Neuronal stem cell (in vitro differentiated cells): Measurements from ENCODE around the gene KCNIP2.
A peak's percentile ranks its signal among the peaks of the same experiment; 100 is the strongest.

Experiments
- DNase-seq: peaks from one replicate; pipeline ENCODE4 v3.0.0-alpha.2; 2013; ENCODE audit warnings: low spot score
- H2AFZ ChIP-seq: one replicate; pipeline ENCODE4 v1.6.1; 2013; ENCODE audit warnings: mild to moderate bottlenecking, low read length, inconsistent platforms
- H2AK5ac ChIP-seq: 2 replicates; pipeline ENCODE4 v1.6.1; 2013; ENCODE audit warnings: low read depth, mild to moderate bottlenecking, inconsistent platforms, low read length, moderate library complexity, mixed read lengths
- H2BK120ac ChIP-seq: 2 replicates; pipeline ENCODE4 v1.6.1; 2013; ENCODE audit warnings: low read depth, mild to moderate bottlenecking, inconsistent platforms, low read length, moderate library complexity, mixed read lengths
- H2BK12ac ChIP-seq: one replicate; pipeline ENCODE4 v1.6.1; 2013; ENCODE audit warnings: low read length, inconsistent platforms
- H2BK15ac ChIP-seq: 2 replicates; pipeline ENCODE4 v1.6.1; 2013; ENCODE audit warnings: mild to moderate bottlenecking, low read length, inconsistent platforms, mixed read lengths
- H2BK5ac ChIP-seq: one replicate; pipeline ENCODE4 v1.6.1; 2013; ENCODE audit warnings: inconsistent platforms, mild to moderate bottlenecking, low read length, moderate library complexity
- H3K14ac ChIP-seq: one replicate; pipeline ENCODE4 v1.6.1; 2013; ENCODE audit warnings: low read length, inconsistent platforms
- H3K18ac ChIP-seq: 2 replicates; pipeline ENCODE4 v1.6.1; 2013; ENCODE audit warnings: low read length, inconsistent platforms
- H3K23ac ChIP-seq: 2 replicates; pipeline ENCODE4 v1.6.1; 2013; ENCODE audit warnings: low read depth, mild to moderate bottlenecking, mixed read lengths, low read length, inconsistent platforms; ENCODE audit not compliant: poor library complexity
- H3K27ac ChIP-seq: replicated peaks from 3 replicates; pipeline ENCODE4 v1.5.1; 2013; ENCODE audit warnings: low read length, inconsistent platforms
- H3K27me3 ChIP-seq, 3 experiments: 2 replicates each; pipeline ENCODE4 v1.6.1; 2013; ENCODE audit warnings: low read length in 3 of 3, mild to moderate bottlenecking in 2 of 3, inconsistent platforms in 1 of 3, low read depth in 1 of 3, mixed read lengths in 1 of 3, moderate library complexity in 1 of 3; ENCODE audit not compliant: control insufficient read depth in 3 of 3, insufficient read depth in 3 of 3
- H3K36me3 ChIP-seq, 2 donors: replicated peaks in 1 of 2; 2 replicates each; pipeline ENCODE4 v1.6.1; 2013; ENCODE audit warnings: low read length in 2 of 2; ENCODE audit not compliant: control insufficient read depth in 2 of 2, insufficient read depth in 2 of 2
- H3K4ac ChIP-seq: 2 replicates; pipeline ENCODE4 v1.6.1; 2013; ENCODE audit warnings: inconsistent platforms, mild to moderate bottlenecking, low read length, moderate library complexity
- H3K4me1 ChIP-seq, 2 donors: 1 replicate in 1 of 2; 2 replicates in 1 of 2; pipeline ENCODE4 v1.6.1; 2013; ENCODE audit warnings: low read length in 2 of 2, low read depth in 1 of 2; ENCODE audit not compliant: control insufficient read depth in 2 of 2, insufficient read depth in 1 of 2
- H3K4me2 ChIP-seq: one replicate; pipeline ENCODE4 v1.6.1; 2013; ENCODE audit warnings: mild to moderate bottlenecking, low read length, inconsistent platforms; ENCODE audit not compliant: insufficient read depth, poor library complexity, severe bottlenecking
- H3K4me3 ChIP-seq, 2 donors: 2 replicates each; pipeline ENCODE4 v1.5.1; 2013; ENCODE audit warnings: low read length in 2 of 2, mild to moderate bottlenecking in 2 of 2, inconsistent platforms in 1 of 2, moderate library complexity in 1 of 2
- H3K79me1 ChIP-seq: one replicate; pipeline ENCODE4 v1.6.1; 2013; ENCODE audit warnings: low read depth, mild to moderate bottlenecking, inconsistent platforms, low read length, moderate library complexity
- H3K9ac ChIP-seq: one replicate; pipeline ENCODE4 v1.6.1; 2013; ENCODE audit warnings: mild to moderate bottlenecking, low read depth, low read length, inconsistent platforms; ENCODE audit not compliant: poor library complexity
- H3K9me3 ChIP-seq, 2 donors: replicated peaks in 1 of 2; 2 replicates each; pipeline versions ENCODE3 to v1.6.1; 2013; ENCODE audit warnings: low read length in 2 of 2, mild to moderate bottlenecking in 2 of 2, inconsistent platforms in 1 of 2, low read depth in 1 of 2, mixed read lengths in 1 of 2, moderate library complexity in 1 of 2; ENCODE audit not compliant: control insufficient read depth in 2 of 2, insufficient read depth in 1 of 2
- H4K8ac ChIP-seq: one replicate; pipeline ENCODE4 v1.6.1; 2013; ENCODE audit warnings: low read depth, mild to moderate bottlenecking, inconsistent platforms, low read length, moderate library complexity
- H4K91ac ChIP-seq: one replicate; pipeline ENCODE4 v1.6.1; 2013; ENCODE audit warnings: low read length, low read depth, mild to moderate bottlenecking, inconsistent platforms; ENCODE audit not compliant: poor library complexity
- WGBS, 2 donors: extraction: QIAGEN DNeasy Blood & Tissue Kit; methylation state at CpG; one replicate each; pipeline ENCODE4 v1.1.7; 2013; ENCODE audit warnings: missing lambda C conversion rate in 2 of 2, mixed read lengths in 1 of 2; ENCODE audit not compliant: insufficient read length in 2 of 2, insufficient replicate concordance in 1 of 2; ENCODE audit errors: extremely low coverage in 2 of 2; 5-methylcytosine and 5-hydroxymethylcytosine counted together

The KCNIP2 gene

DNA sequence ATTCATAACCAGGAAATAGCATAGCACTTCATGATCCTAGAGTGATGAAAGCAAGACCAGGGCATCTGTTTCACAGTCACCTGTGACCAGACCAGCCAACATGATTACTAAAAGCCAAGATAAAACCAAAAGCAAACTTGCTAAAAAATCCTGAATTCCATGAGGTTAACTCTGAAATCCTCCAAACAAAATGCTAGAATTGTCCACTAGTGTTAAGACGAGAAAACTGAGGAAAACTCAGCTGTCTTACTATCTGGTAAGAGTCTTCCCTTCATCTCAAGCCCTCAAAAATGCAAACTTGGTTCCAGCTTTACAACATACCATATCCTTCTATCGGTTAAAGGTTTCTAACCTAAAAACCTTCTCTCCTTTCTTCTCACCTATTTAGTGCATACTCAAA lies 59.0 kb downstream of the KCNIP2 start:
- peaks cover 0 to 4% (median 3%) of the 10 kb centered on the region in 3 experiments for H3K27me3 ChIP-seq
- H4K91ac ChIP-seq: no peak overlapping the region
- H3K4me3 ChIP-seq: no peak overlapping the region
- no peak for DNase-seq
- H4K8ac ChIP-seq: no peak overlapping the region
- WGBS, 2 donors: no CpG with 5 or more reads among the region's 2 CpGs
- H2BK120ac ChIP-seq: no peak overlapping the region
- no peak overlapping the region for H2AK5ac ChIP-seq
- no peak overlapping the region for H3K23ac ChIP-seq
- peaks cover 1% of the 10 kb centered on the region for H3K79me1 ChIP-seq
- no peaks in the 10 kb centered on the region for H3K9me3 ChIP-seq
- no peak overlapping the region for H3K4me2 ChIP-seq
- H2BK15ac ChIP-seq: no peak overlapping the region
- H3K9ac ChIP-seq: no peak overlapping the region
- H3K36me3 ChIP-seq: peaks cover 17 to 56% of the 10 kb centered on the region in 2 donors
- H2BK5ac ChIP-seq: no peak overlapping the region
- H2BK12ac ChIP-seq: no peak overlapping the region
- H3K18ac ChIP-seq: no peak overlapping the region
- no peak overlapping the region for H3K4ac ChIP-seq
- no peak overlapping the region for H3K14ac ChIP-seq
- H3K27ac ChIP-seq: no peak overlapping the region
- H2AFZ ChIP-seq: no peak overlapping the region
- peaks cover 4 to 21% of the 10 kb centered on the region in 2 donors for H3K4me1 ChIP-seq

DNA sequence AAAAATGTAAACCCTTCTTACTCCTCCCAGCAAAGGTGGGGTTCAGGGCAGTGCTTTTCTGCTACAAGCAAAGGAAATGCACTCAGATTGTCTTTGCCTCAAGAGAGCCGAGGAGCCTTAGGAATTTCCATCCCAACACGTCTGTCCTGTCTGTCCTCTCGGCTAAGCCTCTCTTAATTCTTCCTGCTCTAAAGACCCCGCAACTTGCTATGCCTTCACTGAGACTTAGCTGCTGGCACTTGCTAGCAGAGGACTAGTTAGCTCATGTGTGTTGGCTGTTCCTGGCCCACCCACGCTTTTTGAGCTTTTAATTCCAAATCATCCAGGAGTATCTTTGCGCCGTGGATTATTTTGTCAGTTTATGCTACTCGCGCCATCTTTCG lies 59.9 kb downstream of the KCNIP2 start:
- peaks cover 10 to 24% of the 10 kb centered on the region in 2 donors for H3K4me1 ChIP-seq
- DNase-seq: no peak

GRCh38 chr10:101782811-101783735 lies 60.5 kb downstream of the KCNIP2 start, which contains the start of gene NPM3:
Gene NPM3, minus strand, starts transcription at chr10:101783446. Its CDS starts 56 bp downstream, at chr10:101783390.
- Histone ChIP-seq H3K9ac (peak within 1 kb of the TSS; percentile 80), H3K27ac (peak within 1 kb of the TSS; percentile 33), H2AK5ac (peak within 1 kb of the TSS; percentile 13), H3K4me3 (peak within 1 kb of the TSS; percentile 74 to 91), H3K4me1 (peaks cover 12 to 28% of the 10 kb centered on the region in 2 donors), H4K91ac (no peak within 1 kb of the TSS), H4K8ac (no peak within 1 kb of the TSS), H2AFZ (peak within 1 kb of the TSS; percentile 89), H3K4ac (no peak within 1 kb of the TSS), H3K9me3 (no peaks in the 10 kb centered on the region), H3K14ac (no peak within 1 kb of the TSS), H3K36me3 (peaks cover 14 to 41% of the 10 kb centered on the region in 2 donors), H3K18ac (peak within 1 kb of the TSS; percentile 17), H3K23ac (peak within 1 kb of the TSS; percentile 17), H2BK5ac (peak within 1 kb of the TSS; percentile 45), H3K79me1 (peaks cover 1% of the 10 kb centered on the region), H3K4me2 (peak within 1 kb of the TSS; percentile 84), H2BK120ac (no peak within 1 kb of the TSS), H2BK15ac (no peak within 1 kb of the TSS), H2BK12ac (peak within 1 kb of the TSS; percentile 18), H3K27me3 (peaks cover 0 to 18% (median 18%) of the 10 kb centered on the region in 3 experiments)
- no CpG with 5 or more reads among the region's 57 CpGs for WGBS, 2 donors
- peak; percentile 83 for DNase-seq

More for the DNA sequence above, 59.9 kb downstream of the KCNIP2 start:
- Histone ChIP-seq H2AK5ac (no peak overlapping the region), H2BK12ac (no peak overlapping the region), H3K27me3 (peaks cover 0 to 11% (median 11%) of the 10 kb centered on the region in 3 experiments), H3K36me3 (peaks cover 14 to 48% of the 10 kb centered on the region in 2 donors), H4K8ac (no peak overlapping the region), H3K4me3 (peak overlapping the region; percentile 74 to 91), H3K14ac (no peak overlapping the region), H2AFZ (no peak overlapping the region), H3K4ac (no peak overlapping the region), H3K79me1 (peaks cover 1% of the 10 kb centered on the region), H2BK15ac (no peak overlapping the region), H3K4me2 (peak overlapping the region; percentile 84), H3K9ac (no peak overlapping the region), H3K18ac (no peak overlapping the region), H3K27ac (peak overlapping the region; percentile 33), H2BK120ac (no peak overlapping the region), H3K9me3 (no peaks in the 10 kb centered on the region), H2BK5ac (no peak overlapping the region), H4K91ac (no peak overlapping the region), H3K23ac (no peak overlapping the region)
- no CpG with 5 or more reads among the region's 10 CpGs for WGBS, 2 donors
